Suprapubic skin (tissue), 4 donors: Measurements from ENCODE around the gene C2orf42. TPM values are rescaled to one million over a fixed set of nuclear protein-coding genes. Genes with fewer than 3 reads are reported as not detected.
A peak's percentile ranks its signal among the peaks of the same experiment; 100 is the strongest.

Source experiments
- DNase-seq, 2 donors: peaks; one replicate each; pipeline ENCODE4 v3.0.0-alpha.2; 2019; ENCODE audit warnings: low spot score in 2 of 2
- H3K27ac ChIP-seq: fragments of 200-600 bp; sonication (generic); one replicate; pipeline ENCODE4 v1.5.1; 2019
- H3K27me3 ChIP-seq: fragments of 200-600 bp; sonication (generic); one replicate; pipeline ENCODE4 v1.5.1; 2019
- H3K36me3 ChIP-seq: fragments of 200-600 bp; sonication (generic); one replicate; pipeline ENCODE4 v1.5.1; 2019
- H3K4me1 ChIP-seq: fragments of 200-600 bp; sonication (generic); one replicate; pipeline ENCODE4 v1.5.1; 2019
- H3K4me3 ChIP-seq: fragments of 200-600 bp; sonication (generic); one replicate; pipeline ENCODE4 v1.5.1; 2019; ENCODE audit warnings: mild to moderate bottlenecking
- H3K9me3 ChIP-seq: fragments of 200-600 bp; sonication (generic); one replicate; pipeline ENCODE4 v1.5.1; 2019
- CTCF ChIP-seq, 2 donors: fragments of 200-600 bp in 1 of 2; fragments of 450-650 bp in 1 of 2; sonication (generic) in 1 of 2; IDR thresholded peaks; one replicate each; pipeline ENCODE4 v1.5.1; 2016 to 2019; ENCODE audit warnings: antibody characterized with exemption in 2 of 2, mild to moderate bottlenecking in 1 of 2, moderate library complexity in 1 of 2
- EP300 ChIP-seq: sonication (generic); formaldehyde crosslinking; IDR thresholded peaks from one replicate; pipeline ENCODE4 v1.6.1; 2017; ENCODE audit warnings: antibody characterized with exemption
- POLR2A ChIP-seq, 2 donors: fragments of 450-650 bp; IDR thresholded peaks; one replicate each; pipeline ENCODE4 v1.6.1; 2017; ENCODE audit warnings: antibody characterized with exemption in 2 of 2, mild to moderate bottlenecking in 2 of 2, moderate library complexity in 2 of 2
- POLR2AphosphoS5 ChIP-seq, 3 donors: sonication (generic); formaldehyde crosslinking; IDR thresholded peaks; one replicate each; pipeline ENCODE4 v1.6.1; 2017; ENCODE audit warnings: antibody characterized with exemption in 3 of 3
- WGBS: methylation state at CpG from one replicate; pipeline ENCODE4 v1.1.5; 2018; 5-methylcytosine and 5-hydroxymethylcytosine counted together
- total RNA-seq, 4 donors: library from RNA; depleted of rRNA; stranded (reverse); fragments of >200 nt; gene quantifications; one replicate each; pipeline ENCODE4 v1.1.0, GENCODE V29; 2016

Gene C2orf42
- total RNA-seq, 4 donors from 2014 or later, result 12.4 to 21.6 (median 15.3) TPM

GRCh38 chr2:70118798-70119454 is 71.9 kb downstream of the C2orf42 start:
- H3K9me3 ChIP-seq, result no peaks in the 10 kb centered on the region
- peaks cover 15% of the 10 kb centered on the region for H3K4me1 ChIP-seq
- no peaks in the 10 kb centered on the region for H3K27me3 ChIP-seq
- H3K27ac ChIP-seq, result no peak overlapping the region
- DNase-seq, result no peak
- H3K4me3 ChIP-seq, result no peak overlapping the region
- whole genome bisulfite sequencing, result 58% methylated on average over 4 of the region's 4 CpGs
- no peaks in the 10 kb centered on the region for H3K36me3 ChIP-seq
- TF ChIP-seq EP300, result no peak
- no peak for TF ChIP-seq CTCF (IDR thresholded peaks at IDR 0.05)
- no peak for TF ChIP-seq POLR2A (IDR thresholded peaks at IDR 0.05)
- TF ChIP-seq POLR2AphosphoS5 (IDR thresholded peaks at IDR 0.05), result no peak

- Histone ChIP-seq H3K27ac (no peak overlapping the region), H3K27me3 (no peaks in the 10 kb centered on the region), H3K4me1 (no peaks in the 10 kb centered on the region), H3K4me3 (no peak overlapping the region), H3K36me3 (no peaks in the 10 kb centered on the region), H3K9me3 (no peaks in the 10 kb centered on the region)
- no peak for DNase-seq
- TF ChIP-seq EP300 (no peak), POLR2AphosphoS5 (IDR thresholded peaks at IDR 0.05) (no peak), POLR2A (IDR thresholded peaks at IDR 0.05) (no peak), CTCF (IDR thresholded peaks at IDR 0.05) (no peak)
- 90% methylated on average over 2 of the region's 2 CpGs for WGBS
Observed at GRCh38 chr2:70116936-70117552, 73.8 kb downstream of the C2orf42 start.

GRCh38 chr2:70115646-70116442 is 75.0 kb downstream of the C2orf42 start:
- TF ChIP-seq EP300 (no peak), POLR2A (IDR thresholded peaks at IDR 0.05) (no peak), POLR2AphosphoS5 (IDR thresholded peaks at IDR 0.05) (no peak), CTCF (IDR thresholded peaks at IDR 0.05) (no peak)
- Histone ChIP-seq H3K36me3 (no peaks in the 10 kb centered on the region), H3K4me3 (no peak overlapping the region), H3K27me3 (no peaks in the 10 kb centered on the region), H3K9me3 (no peaks in the 10 kb centered on the region), H3K4me1 (no peaks in the 10 kb centered on the region), H3K27ac (peak overlapping the region; percentile 5)
- no peak for DNase-seq
- 69% methylated on average over 8 of the region's 8 CpGs for WGBS

GRCh38 chr2:70113359-70114070 is 77.3 kb downstream of the C2orf42 start:
- Histone ChIP-seq H3K9me3 (no peaks in the 10 kb centered on the region), H3K27me3 (no peaks in the 10 kb centered on the region), H3K27ac (no peak overlapping the region), H3K4me1 (peaks cover 6% of the 10 kb centered on the region), H3K36me3 (no peaks in the 10 kb centered on the region), H3K4me3 (no peak overlapping the region)
- WGBS, result 64% methylated on average over 4 of the region's 4 CpGs
- TF ChIP-seq POLR2AphosphoS5 (IDR thresholded peaks at IDR 0.05) (no peak), CTCF (IDR thresholded peaks at IDR 0.05) (no peak), EP300 (no peak), POLR2A (IDR thresholded peaks at IDR 0.05) (no peak)
- DNase-seq, result no peak
